Measurements from ENCODE around the gene SPSB4. TPM values are rescaled to one million over a fixed set of nuclear protein-coding genes. Genes with fewer than 3 reads are reported as not detected.

SPSB4 gene
- total and polyA plus RNA-seq, 10 of the 15 experiments (the other 5 are each of a cell fraction or from before 2014, with no cell fraction given), result not detected

GRCh38 chr3:141055136-141055535 is 4.0 kb downstream of the SPSB4 start:
- Histone ChIP-seq H3K4me1 (ENCODE audit: control insufficient read depth, insufficient read depth, low read length) (no peaks in the 10 kb centered on the region), H3K36me3 (ENCODE audit: control insufficient read depth in 2 of 2, insufficient read depth in 2 of 2, low read length in 1 of 2) (no peaks in the 10 kb centered on the region), H2AFZ (ENCODE audit: control insufficient read depth, low read depth, low read length) (no peak overlapping the region), H4K20me1 (ENCODE audit: control insufficient read depth, insufficient read depth) (no peaks in the 10 kb centered on the region), H3K27ac (ENCODE audit: control insufficient read depth, insufficient read depth) (no peak overlapping the region), H3K79me2 (ENCODE audit: control insufficient read depth, insufficient read depth, low read length) (no peaks in the 10 kb centered on the region), H3K9ac (ENCODE audit: control insufficient read depth, insufficient read depth, low read length) (no peak overlapping the region), H3K4me3 (no peak overlapping the region), H3K9me3 (replicated peaks; ENCODE audit: control insufficient read depth, insufficient read depth, low read length) (no peaks in the 10 kb centered on the region), H3K4me2 (ENCODE audit: control insufficient read depth, insufficient read depth) (no peak overlapping the region), H3K27me3 (replicated peaks in 1 of 2; ENCODE audit: control insufficient read depth in 2 of 2, insufficient read depth in 2 of 2, low read length in 1 of 2) (peaks cover 12 to 14% of the 10 kb centered on the region in 2 experiments)
- ATAC-seq (no peak), DNase-seq (ENCODE audit: low read depth, low spot score) (no peak), FAIRE-seq (no peak)
- RAD21 ChIA-PET (ENCODE audit: unreplicated experiment), result no interaction called here
- CTCF ChIA-PET, result no interaction called here
- no TSS peak for BruUV-seq (replicated peaks)
- 0% methylated on average over 5 of the region's 5 CpGs for WGBS (ENCODE audit: insufficient coverage, insufficient replicate concordance, low lambda C conversion rate, missing lambda C conversion rate)
- in situ Hi-C loops (cut with MboI), result no loop called here
- TF ChIP-seq BMI1 (IDR thresholded peaks at IDR 0.05; ENCODE audit: borderline replicate concordance) (no peak), RAD51 (IDR thresholded peaks at IDR 0.05) (no peak), SIN3A (IDR thresholded peaks at IDR 0.05; ENCODE audit: low read depth, low read length) (no peak), ZSCAN29 (IDR thresholded peaks at IDR 0.05) (no peak), FOS (IDR thresholded peaks at IDR 0.05; ENCODE audit: borderline replicate concordance, extremely low read depth, insufficient read length) (no peak), YY1 (IDR thresholded peaks at IDR 0.05; ENCODE audit: low read depth, low read length) (no peak), ESRRA (IDR thresholded peaks at IDR 0.05; ENCODE audit: low read length) (no peak), STAT3 (IDR thresholded peaks at IDR 0.05; ENCODE audit: low read depth, low read length) (no peak), MEF2A (IDR thresholded peaks at IDR 0.05; ENCODE audit: insufficient read depth, low read depth, low read length) (no peak), RELB (IDR thresholded peaks at IDR 0.05; ENCODE audit: low read depth) (no peak), CUX1 (IDR thresholded peaks at IDR 0.05; ENCODE audit: insufficient replicate concordance, low read depth, low read length) (no peak), NBN (IDR thresholded peaks at IDR 0.05) (no peak), EP300 (IDR thresholded peaks at IDR 0.05; ENCODE audit: borderline replicate concordance in 1 of 2, control insufficient read depth in 1 of 2, low read depth in 2 of 2, low read length in 2 of 2) (no peak), SUPT20H (IDR thresholded peaks at IDR 0.05; ENCODE audit: borderline replicate concordance, control insufficient read depth, low read depth, low read length) (no peak), NR2C2 (IDR thresholded peaks at IDR 0.05; ENCODE audit: borderline replicate concordance, control insufficient read depth, insufficient read length, low read depth) (no peak), NKRF (conservative IDR thresholded peaks at IDR 0.05) (no peak)
- POLR2A ChIA-PET, result no interaction called here
- intact Hi-C loops (cut with micrococcal nuclease; ENCODE audit: unreplicated experiment), result no loop called here
- SMC1A ChIA-PET (ENCODE audit: uncharacterized antibody, unreplicated experiment), result no interaction called here

Data from GM12878 (cell line).